ENCODE data around the gene GID4.

DNA sequence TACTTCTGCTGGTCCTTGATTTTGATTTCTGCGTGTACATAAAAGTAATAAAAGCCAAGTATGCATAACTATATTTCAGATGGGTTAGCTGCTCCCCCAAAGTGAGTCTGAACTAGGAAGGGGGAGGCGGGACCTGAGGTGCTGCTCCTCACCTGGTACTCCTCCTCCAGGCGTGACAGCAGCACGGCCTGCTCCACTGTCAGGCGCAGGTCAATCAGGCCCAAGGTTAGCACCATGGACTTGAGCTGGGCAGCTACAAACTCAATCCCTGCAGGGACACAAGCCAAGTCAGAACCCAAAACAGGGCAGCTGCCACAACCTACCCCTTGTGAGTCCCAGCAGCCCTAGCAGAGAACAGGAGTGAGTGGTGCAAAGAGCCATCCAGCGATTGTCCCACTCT is 18.2 kb upstream of the GID4 start:
- TF ChIP-seq POLR2A (IDR thresholded peaks at IDR 0.05) (no peak), CTCF (IDR thresholded peaks at IDR 0.05) (no peak), POLR2AphosphoS5 (IDR thresholded peaks at IDR 0.05) (no peak)
